Endodermal cell (in vitro differentiated cells): ENCODE data around the gene DYNLRB2. TPM values are rescaled to one million over a fixed set of nuclear protein-coding genes. Genes with fewer than 3 reads are reported as not detected.

Experiments
- DNase-seq: peaks from one replicate; pipeline ENCODE4 v3.0.0-alpha.2; 2017
- H3K27ac ChIP-seq: 2 replicates; pipeline ENCODE4 v1.5.1; 2013; ENCODE audit warnings: mild to moderate bottlenecking, low read depth, low read length, moderate library complexity
- H3K27me3 ChIP-seq: 2 replicates; pipeline ENCODE4 v1.6.1; 2013; ENCODE audit warnings: mild to moderate bottlenecking, low read length, moderate library complexity; ENCODE audit not compliant: insufficient read depth, control insufficient read depth, poor library complexity, severe bottlenecking
- H3K36me3 ChIP-seq: 2 replicates; pipeline ENCODE4 v1.7.0; 2013; ENCODE audit warnings: mild to moderate bottlenecking, low read length, moderate library complexity; ENCODE audit not compliant: control insufficient read depth, insufficient read depth
- H3K4me1 ChIP-seq: one replicate; pipeline ENCODE4 v1.7.0; 2013; ENCODE audit warnings: low read length; ENCODE audit not compliant: control insufficient read depth, insufficient read depth
- H3K4me3 ChIP-seq: 2 replicates; pipeline ENCODE4 v1.5.1; 2013; ENCODE audit warnings: mild to moderate bottlenecking, low read length, moderate library complexity
- H3K9ac ChIP-seq: 2 replicates; pipeline ENCODE4 v1.6.1; 2013; ENCODE audit warnings: mild to moderate bottlenecking, low read length, moderate library complexity; ENCODE audit not compliant: poor library complexity, severe bottlenecking; ENCODE audit errors: extremely low read depth
- H3K9me3 ChIP-seq: 2 replicates; pipeline ENCODE4 v1.6.1; 2013; ENCODE audit warnings: mild to moderate bottlenecking, low read length, moderate library complexity; ENCODE audit not compliant: control insufficient read depth
- H3K27ac Mint-ChIP-seq: 2 replicates; pipeline ENCODE4 v1.8.0; 2020; ENCODE audit warnings: mixed read lengths
- H3K27me3 Mint-ChIP-seq: 2 replicates; pipeline ENCODE4 v1.8.0; 2021; ENCODE audit warnings: mild to moderate bottlenecking, mixed read lengths; ENCODE audit not compliant: insufficient read depth
- H3K36me3 Mint-ChIP-seq: 2 replicates; pipeline ENCODE4 v1.8.0; 2020; ENCODE audit warnings: low read depth, mixed read lengths
- H3K4me1 Mint-ChIP-seq: 2 replicates; pipeline ENCODE4 v1.8.0; 2020; ENCODE audit warnings: mixed read lengths
- H3K4me3 Mint-ChIP-seq: 2 replicates; pipeline ENCODE4 v1.8.0; 2020; ENCODE audit warnings: mild to moderate bottlenecking, moderate library complexity, mixed read lengths
- H3K9me3 Mint-ChIP-seq: 2 replicates; pipeline ENCODE4 v1.8.0; 2020; ENCODE audit warnings: mild to moderate bottlenecking, mixed read lengths
- WGBS, 2 experiments: methylation state at CpG; one replicate each; pipeline versions ENCODE4 v1.1.5 to v1.1.7; 2013; ENCODE audit warnings: missing lambda C conversion rate in 2 of 2, mixed read lengths in 1 of 2; ENCODE audit not compliant: insufficient coverage in 1 of 2, insufficient read length in 1 of 2; 5-methylcytosine and 5-hydroxymethylcytosine counted together
- total RNA-seq, 2 donors: library from RNA; stranded (reverse); fragmentation: NEBNext Ultra II Directional in 1 of 2; extraction: Animal tissue kit (Norgen Biotek cat#: 25700) in 1 of 2; gene quantifications; 2 replicates in 1 of 2; 3 replicates in 1 of 2; pipeline ENCODE4 v1.2.1, GENCODE V29; 2021
- TF ChIP-seq, protein P1 (sequence below): fragments of 200-600 bp; sonication (generic); conservative IDR thresholded peaks from 2 replicates; pipeline ENCODE4 v1.5.0; 2021; ENCODE audit warnings: antibody characterized with exemption, mild to moderate bottlenecking

Gene DYNLRB2
- total RNA-seq, 2 donors from 2014 or later: not detected

DNA sequence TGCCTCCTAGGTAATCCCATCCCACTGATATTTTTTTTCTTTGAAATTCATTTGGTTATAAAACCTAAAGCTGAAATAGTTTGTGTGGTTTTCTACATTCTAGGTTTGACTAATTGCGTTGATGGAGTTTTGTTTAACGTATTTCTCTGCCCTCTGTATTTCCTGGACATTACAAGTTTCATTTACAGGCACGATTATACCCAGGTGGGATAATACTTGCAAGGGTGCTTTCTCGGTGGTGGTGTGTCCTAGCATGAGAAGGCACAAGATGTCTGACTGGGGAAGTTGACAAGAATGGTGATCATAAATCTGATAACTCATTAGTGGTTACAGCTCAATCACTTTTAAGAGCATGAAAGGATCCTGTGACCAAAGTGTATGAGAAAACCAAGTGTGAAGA is 45.0 kb downstream of the DYNLRB2 start:
- H3K4me1 Mint-ChIP-seq: peaks cover 7% of the 10 kb centered on the region
- no peak overlapping the region for H3K4me3 ChIP-seq
- WGBS, 2 experiments: 93 to 96% methylated on average over 2 to 4 of the region's 4 CpGs
- H3K27ac ChIP-seq: no peak overlapping the region
- no peaks in the 10 kb centered on the region for H3K27me3 ChIP-seq
- H3K9me3 Mint-ChIP-seq: no peaks in the 10 kb centered on the region
- TF ChIP-seq, protein P1, sequence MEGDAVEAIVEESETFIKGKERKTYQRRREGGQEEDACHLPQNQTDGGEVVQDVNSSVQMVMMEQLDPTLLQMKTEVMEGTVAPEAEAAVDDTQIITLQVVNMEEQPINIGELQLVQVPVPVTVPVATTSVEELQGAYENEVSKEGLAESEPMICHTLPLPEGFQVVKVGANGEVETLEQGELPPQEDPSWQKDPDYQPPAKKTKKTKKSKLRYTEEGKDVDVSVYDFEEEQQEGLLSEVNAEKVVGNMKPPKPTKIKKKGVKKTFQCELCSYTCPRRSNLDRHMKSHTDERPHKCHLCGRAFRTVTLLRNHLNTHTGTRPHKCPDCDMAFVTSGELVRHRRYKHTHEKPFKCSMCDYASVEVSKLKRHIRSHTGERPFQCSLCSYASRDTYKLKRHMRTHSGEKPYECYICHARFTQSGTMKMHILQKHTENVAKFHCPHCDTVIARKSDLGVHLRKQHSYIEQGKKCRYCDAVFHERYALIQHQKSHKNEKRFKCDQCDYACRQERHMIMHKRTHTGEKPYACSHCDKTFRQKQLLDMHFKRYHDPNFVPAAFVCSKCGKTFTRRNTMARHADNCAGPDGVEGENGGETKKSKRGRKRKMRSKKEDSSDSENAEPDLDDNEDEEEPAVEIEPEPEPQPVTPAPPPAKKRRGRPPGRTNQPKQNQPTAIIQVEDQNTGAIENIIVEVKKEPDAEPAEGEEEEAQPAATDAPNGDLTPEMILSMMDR: no peak
- no peak overlapping the region for H3K4me3 Mint-ChIP-seq
- no peaks in the 10 kb centered on the region for H3K36me3 Mint-ChIP-seq
- no peak overlapping the region for H3K9ac ChIP-seq
- no peaks in the 10 kb centered on the region for H3K36me3 ChIP-seq
- peaks cover 6% of the 10 kb centered on the region for H3K27me3 Mint-ChIP-seq
- no peak for DNase-seq
- H3K4me1 ChIP-seq: no peaks in the 10 kb centered on the region
- H3K27ac Mint-ChIP-seq: no peak overlapping the region
- no peaks in the 10 kb centered on the region for H3K9me3 ChIP-seq

DNA sequence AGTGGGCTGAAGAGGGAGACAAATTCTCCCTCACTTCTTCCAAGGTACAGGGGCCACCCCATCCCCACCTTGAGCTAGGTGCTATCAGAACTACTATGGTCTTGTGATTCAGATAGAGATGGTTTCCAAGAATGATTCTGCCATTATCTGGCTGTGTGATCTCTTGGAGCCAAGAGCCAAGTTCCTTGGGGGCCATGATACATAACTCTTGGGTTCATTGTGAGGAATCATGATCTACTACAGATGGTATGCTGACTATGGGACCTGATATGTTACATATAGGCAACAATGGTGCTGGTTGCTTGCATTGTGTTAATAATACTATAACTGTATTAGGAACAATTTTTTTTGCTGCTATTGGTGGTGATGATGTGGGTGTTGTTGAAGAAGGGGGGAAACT is 45.7 kb downstream of the DYNLRB2 start:
- H3K27me3 Mint-ChIP-seq: peaks cover 7% of the 10 kb centered on the region
- TF ChIP-seq, protein P1: no peak
- Histone ChIP-seq H3K9me3 (no peaks in the 10 kb centered on the region), H3K27ac (no peak overlapping the region), H3K36me3 (no peaks in the 10 kb centered on the region), H3K4me3 (no peak overlapping the region), H3K4me1 (no peaks in the 10 kb centered on the region), H3K27me3 (no peaks in the 10 kb centered on the region), H3K9ac (no peak overlapping the region)
- no peak for DNase-seq
- no peaks in the 10 kb centered on the region for H3K36me3 Mint-ChIP-seq
- H3K4me1 Mint-ChIP-seq: peaks cover 7% of the 10 kb centered on the region
- H3K9me3 Mint-ChIP-seq: no peaks in the 10 kb centered on the region
- H3K27ac Mint-ChIP-seq: no peak overlapping the region
- H3K4me3 Mint-ChIP-seq: no peak overlapping the region

DNA sequence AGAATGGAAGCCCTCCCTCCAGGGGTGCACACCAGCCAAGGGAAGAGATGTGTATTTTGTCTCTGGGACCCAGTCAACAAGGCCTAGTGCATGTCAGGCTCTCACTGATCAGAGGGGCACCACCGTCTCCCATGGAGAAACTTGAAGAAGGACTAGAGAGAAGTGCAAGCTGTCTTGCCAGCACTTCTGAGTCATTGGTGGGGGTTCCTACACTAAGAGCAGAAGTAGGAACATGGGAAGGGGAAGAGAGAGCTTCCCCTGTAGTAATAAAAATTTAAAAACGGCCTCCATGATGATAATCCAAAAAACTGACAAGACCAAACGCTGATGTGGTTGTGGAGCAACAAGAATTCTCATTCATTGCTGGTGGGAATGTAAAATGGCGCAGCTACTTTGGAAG is 46.3 kb downstream of the DYNLRB2 start:
- no peaks in the 10 kb centered on the region for H3K9me3 ChIP-seq
- WGBS, 2 experiments: 85 to 87% methylated on average over 4 of the region's 4 CpGs
- no peak for DNase-seq
- H3K36me3 Mint-ChIP-seq: no peaks in the 10 kb centered on the region
- H3K4me3 ChIP-seq: no peak overlapping the region
- H3K4me1 Mint-ChIP-seq: peaks cover 7% of the 10 kb centered on the region
- H3K27ac ChIP-seq: no peak overlapping the region
- H3K27me3 Mint-ChIP-seq: peaks cover 8% of the 10 kb centered on the region
- no peak overlapping the region for H3K4me3 Mint-ChIP-seq
- no peaks in the 10 kb centered on the region for H3K27me3 ChIP-seq
- TF ChIP-seq, protein P1: no peak
- H3K36me3 ChIP-seq: no peaks in the 10 kb centered on the region
- H3K9ac ChIP-seq: no peak overlapping the region
- no peaks in the 10 kb centered on the region for H3K9me3 Mint-ChIP-seq
- no peaks in the 10 kb centered on the region for H3K4me1 ChIP-seq
- no peak overlapping the region for H3K27ac Mint-ChIP-seq
